AG04449 (cell line): ENCODE data around the gene SEMA3A.

Experiments used
- CTCF ChIA-PET: fragments of 350-600 bp; formaldehyde crosslinking; extraction: SDS; loops from one replicate; lab custom pipeline; 2021; ENCODE audit warnings: antibody characterized with exemption; lab: Yijun Ruan, JAX
- POLR2A ChIA-PET: fragments of 400-600, 350-600 bp; formaldehyde crosslinking; extraction: SDS; loops from one replicate; lab custom pipeline; 2020; ENCODE audit warnings: antibody characterized with exemption, inconsistent platforms; lab: Yijun Ruan, JAX
- DNase-seq: peaks from one replicate; pipeline ENCODE4 v3.0.0-alpha.2; 2010; ENCODE audit warnings: low read depth, low spot score
- H3K4me3 ChIP-seq: 2 replicates; pipeline ENCODE4 v1.5.1; 2011; ENCODE audit warnings: low read depth, mild to moderate bottlenecking, control low read depth, low read length
- TF ChIP-seq, protein P1 (sequence below): IDR thresholded peaks from one replicate; pipeline ENCODE4 v1.5.1; 2011; ENCODE audit warnings: mild to moderate bottlenecking, moderate library complexity, low read length, control low read depth, inconsistent platforms; ENCODE audit not compliant: insufficient read depth; ENCODE audit errors: missing control alignments

Gene SEMA3A

DNA sequence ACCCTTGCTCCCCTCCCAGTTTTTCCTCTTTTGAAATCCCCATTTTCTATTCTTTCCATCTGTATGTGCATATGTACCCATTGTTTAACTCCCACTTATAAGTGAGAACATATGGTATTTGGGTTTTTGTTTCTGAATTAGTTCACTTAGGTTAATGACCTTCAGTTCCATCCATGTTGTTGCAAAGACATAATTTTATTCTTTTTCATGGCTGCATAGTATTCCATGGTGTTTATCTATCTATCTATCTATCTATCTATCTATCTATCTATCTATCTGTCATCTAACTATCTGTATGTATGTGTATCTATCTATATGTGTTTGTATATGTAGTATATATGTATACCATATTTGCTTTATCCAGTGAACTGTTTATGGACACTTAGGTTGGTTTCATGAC is 281.4 kb downstream of the SEMA3A start:
- POLR2A ChIA-PET = no interaction called here
- CTCF ChIA-PET = no interaction called here
- H3K4me3 ChIP-seq = no peak overlapping the region
- no peak for DNase-seq
- TF ChIP-seq, protein P1, sequence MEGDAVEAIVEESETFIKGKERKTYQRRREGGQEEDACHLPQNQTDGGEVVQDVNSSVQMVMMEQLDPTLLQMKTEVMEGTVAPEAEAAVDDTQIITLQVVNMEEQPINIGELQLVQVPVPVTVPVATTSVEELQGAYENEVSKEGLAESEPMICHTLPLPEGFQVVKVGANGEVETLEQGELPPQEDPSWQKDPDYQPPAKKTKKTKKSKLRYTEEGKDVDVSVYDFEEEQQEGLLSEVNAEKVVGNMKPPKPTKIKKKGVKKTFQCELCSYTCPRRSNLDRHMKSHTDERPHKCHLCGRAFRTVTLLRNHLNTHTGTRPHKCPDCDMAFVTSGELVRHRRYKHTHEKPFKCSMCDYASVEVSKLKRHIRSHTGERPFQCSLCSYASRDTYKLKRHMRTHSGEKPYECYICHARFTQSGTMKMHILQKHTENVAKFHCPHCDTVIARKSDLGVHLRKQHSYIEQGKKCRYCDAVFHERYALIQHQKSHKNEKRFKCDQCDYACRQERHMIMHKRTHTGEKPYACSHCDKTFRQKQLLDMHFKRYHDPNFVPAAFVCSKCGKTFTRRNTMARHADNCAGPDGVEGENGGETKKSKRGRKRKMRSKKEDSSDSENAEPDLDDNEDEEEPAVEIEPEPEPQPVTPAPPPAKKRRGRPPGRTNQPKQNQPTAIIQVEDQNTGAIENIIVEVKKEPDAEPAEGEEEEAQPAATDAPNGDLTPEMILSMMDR = no peak

- CTCF ChIA-PET = no interaction called here
- POLR2A ChIA-PET = no interaction called here
- no peak overlapping the region for H3K4me3 ChIP-seq
- DNase-seq = no peak
- TF ChIP-seq, protein P1 = no peak
Observed at GRCh38 chr7:83908526-83908925, 286.1 kb downstream of the SEMA3A start.
